ENCODE results near the gene RBM5.

Gene RBM5

DNA sequence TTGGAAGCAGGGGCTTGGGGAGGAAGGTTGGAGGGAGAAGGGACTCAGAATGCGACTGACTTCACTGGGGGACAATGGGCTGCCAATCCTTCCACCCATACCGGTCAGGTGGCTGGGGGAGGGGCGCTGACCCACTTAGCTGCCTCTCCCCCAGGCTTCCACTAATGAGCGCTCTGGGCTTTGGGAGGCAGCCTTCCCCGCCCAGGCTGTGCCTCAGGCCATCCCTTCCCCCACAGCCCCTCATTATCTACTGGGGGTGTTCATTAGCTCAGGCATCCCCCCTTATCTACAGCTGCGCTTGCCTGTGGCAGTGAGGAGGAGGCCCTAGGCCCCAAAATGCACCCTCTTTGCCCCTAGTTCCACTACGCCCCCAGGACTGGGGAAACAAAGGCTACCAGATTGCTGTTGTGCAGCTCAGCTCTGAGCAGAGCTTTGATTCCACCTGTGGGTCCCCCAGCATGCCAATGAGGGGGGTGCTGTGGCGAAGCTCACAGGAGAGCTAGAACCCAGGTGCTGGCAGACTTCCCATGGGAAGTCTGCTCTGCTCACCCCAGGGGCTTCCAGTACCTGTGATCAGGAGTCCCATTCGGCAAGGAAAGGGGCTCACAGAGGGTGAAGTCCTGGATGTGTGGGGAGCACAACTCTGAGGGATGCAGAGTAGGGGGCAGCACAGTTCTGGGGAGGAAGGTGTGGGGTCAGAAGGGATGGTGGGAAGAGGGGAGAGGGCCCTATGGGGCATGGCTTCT lies 37.0 kb downstream of the RBM5 start:
- TF ChIP-seq ZFX (IDR thresholded peaks at IDR 0.05; ENCODE audit: borderline replicate concordance) = no peak
- TF ChIP-seq, protein P1, sequence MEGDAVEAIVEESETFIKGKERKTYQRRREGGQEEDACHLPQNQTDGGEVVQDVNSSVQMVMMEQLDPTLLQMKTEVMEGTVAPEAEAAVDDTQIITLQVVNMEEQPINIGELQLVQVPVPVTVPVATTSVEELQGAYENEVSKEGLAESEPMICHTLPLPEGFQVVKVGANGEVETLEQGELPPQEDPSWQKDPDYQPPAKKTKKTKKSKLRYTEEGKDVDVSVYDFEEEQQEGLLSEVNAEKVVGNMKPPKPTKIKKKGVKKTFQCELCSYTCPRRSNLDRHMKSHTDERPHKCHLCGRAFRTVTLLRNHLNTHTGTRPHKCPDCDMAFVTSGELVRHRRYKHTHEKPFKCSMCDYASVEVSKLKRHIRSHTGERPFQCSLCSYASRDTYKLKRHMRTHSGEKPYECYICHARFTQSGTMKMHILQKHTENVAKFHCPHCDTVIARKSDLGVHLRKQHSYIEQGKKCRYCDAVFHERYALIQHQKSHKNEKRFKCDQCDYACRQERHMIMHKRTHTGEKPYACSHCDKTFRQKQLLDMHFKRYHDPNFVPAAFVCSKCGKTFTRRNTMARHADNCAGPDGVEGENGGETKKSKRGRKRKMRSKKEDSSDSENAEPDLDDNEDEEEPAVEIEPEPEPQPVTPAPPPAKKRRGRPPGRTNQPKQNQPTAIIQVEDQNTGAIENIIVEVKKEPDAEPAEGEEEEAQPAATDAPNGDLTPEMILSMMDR (IDR thresholded peaks at IDR 0.05) = no peak
- no peak overlapping the region for H3K27ac ChIP-seq

DNA sequence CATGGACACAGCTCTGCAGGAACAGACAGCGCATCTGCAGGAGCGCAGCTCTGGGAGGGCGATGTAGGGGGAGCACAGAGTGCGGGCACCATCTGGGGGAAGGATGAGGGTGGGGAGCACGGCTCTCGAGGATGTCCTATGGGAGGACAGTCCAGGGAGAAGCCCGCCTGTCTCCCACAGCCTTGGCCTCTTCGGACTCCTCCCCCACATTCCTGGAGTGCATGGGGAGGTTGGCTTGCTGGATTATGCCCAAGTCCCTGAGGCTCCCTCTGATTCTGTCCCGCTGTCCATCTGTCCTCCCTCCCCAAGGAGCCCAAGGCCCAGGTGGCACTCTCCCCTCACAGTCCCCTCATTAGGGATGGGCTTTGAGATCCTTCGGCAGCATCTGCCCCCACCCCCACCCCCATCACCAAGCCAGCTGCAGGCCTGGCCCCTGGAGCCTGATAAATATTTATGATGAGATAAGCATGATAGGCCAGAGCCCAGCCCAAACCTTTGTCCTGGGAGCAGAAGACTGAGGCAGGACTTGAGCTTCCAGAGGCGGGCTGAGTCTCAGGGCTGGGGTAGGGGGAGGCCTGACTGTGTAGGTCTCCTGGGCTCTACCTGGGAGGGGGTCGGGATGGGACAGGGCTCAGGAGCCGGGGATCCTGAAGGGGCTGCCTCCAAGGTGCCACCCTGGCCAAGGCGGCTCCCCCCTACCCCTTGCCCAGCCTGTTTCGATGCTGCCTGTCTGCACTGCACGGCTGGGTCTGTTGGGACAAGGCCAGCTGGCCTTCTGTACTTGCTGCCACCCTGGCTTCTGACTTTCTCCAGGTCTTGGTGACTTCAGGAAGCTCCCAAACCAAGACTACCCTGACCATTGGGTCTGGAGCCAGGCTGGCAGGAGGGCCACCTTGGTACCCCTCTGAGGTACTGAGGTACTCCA lies 37.8 kb downstream of the RBM5 start:
- no peak overlapping the region for H3K27ac ChIP-seq
- no peak for TF ChIP-seq ZFX (IDR thresholded peaks at IDR 0.05; ENCODE audit: borderline replicate concordance)
- TF ChIP-seq, protein P1 (IDR thresholded peaks at IDR 0.05) = no peak

DNA sequence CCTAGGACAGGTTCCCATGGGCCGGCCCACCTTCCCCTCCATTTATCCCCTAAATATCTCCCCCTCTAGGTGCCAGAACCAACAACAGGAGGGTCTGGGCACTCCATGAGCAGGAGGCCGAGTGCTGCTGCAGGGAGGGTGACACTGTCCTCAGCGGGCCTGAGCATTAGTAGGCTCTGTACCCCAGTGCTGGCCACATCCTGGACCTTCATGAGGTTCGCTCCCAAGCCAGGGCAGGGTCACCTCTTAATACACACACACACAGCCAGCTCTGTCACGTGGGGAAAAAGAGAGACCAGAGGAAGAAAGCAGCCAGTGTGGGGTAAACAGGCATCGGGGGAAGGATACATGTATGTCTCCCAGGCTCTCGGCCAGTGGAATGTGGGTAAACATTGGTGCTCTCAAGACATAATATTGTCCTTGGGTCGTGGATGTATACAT lies 38.6 kb downstream of the RBM5 start:
- TF ChIP-seq ZFX (IDR thresholded peaks at IDR 0.05; ENCODE audit: borderline replicate concordance) = no peak
- TF ChIP-seq, protein P1 (IDR thresholded peaks at IDR 0.05) = no peak
- H3K27ac ChIP-seq = no peak overlapping the region

DNA sequence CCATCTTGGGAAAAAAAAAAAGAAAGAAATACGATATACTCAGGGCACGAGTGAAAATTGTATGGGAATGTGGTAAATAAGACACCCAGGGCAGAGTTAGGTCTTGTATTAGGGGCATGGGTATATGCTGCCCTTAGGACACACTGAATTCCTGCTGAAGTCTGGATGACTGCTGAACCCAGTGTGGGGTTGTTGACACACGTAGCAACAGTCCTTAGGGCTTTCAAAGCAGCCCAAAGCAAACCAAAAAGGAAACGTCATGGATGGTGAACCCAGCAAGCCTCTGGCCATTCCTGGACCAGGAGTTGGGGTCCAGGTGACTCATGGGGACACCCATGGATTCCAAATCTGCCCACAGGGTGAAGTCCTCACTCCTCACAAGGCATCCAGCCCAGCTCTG lies 39.3 kb downstream of the RBM5 start:
- H3K27ac ChIP-seq = no peak overlapping the region
- no peak for TF ChIP-seq ZFX (IDR thresholded peaks at IDR 0.05; ENCODE audit: borderline replicate concordance)
- TF ChIP-seq, protein P1 (IDR thresholded peaks at IDR 0.05) = no peak

DNA sequence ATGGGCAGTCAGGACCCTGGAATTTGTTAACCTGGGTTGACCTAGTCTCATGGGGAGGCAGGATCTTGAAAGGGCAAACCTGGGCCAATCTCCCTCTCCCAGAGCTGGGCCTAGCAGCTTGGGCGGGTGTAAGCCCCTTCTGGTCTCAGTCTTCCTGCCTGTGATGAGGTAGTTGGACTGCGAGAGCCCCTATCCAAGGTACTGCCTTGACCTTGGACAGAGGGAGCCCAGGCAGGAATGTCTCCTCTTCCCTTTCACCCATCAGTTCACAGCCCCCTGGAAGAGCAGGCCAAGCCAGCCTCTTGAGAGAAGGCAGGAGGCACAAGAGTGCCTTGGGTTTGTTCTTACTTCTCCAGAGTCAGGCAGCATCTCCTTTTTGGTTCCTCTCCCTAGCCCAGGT lies 41.7 kb downstream of the RBM5 start:
- no peak for TF ChIP-seq ZFX (IDR thresholded peaks at IDR 0.05; ENCODE audit: borderline replicate concordance)
- TF ChIP-seq, protein P1 (IDR thresholded peaks at IDR 0.05) = no peak
- no peak overlapping the region for H3K27ac ChIP-seq

DNA sequence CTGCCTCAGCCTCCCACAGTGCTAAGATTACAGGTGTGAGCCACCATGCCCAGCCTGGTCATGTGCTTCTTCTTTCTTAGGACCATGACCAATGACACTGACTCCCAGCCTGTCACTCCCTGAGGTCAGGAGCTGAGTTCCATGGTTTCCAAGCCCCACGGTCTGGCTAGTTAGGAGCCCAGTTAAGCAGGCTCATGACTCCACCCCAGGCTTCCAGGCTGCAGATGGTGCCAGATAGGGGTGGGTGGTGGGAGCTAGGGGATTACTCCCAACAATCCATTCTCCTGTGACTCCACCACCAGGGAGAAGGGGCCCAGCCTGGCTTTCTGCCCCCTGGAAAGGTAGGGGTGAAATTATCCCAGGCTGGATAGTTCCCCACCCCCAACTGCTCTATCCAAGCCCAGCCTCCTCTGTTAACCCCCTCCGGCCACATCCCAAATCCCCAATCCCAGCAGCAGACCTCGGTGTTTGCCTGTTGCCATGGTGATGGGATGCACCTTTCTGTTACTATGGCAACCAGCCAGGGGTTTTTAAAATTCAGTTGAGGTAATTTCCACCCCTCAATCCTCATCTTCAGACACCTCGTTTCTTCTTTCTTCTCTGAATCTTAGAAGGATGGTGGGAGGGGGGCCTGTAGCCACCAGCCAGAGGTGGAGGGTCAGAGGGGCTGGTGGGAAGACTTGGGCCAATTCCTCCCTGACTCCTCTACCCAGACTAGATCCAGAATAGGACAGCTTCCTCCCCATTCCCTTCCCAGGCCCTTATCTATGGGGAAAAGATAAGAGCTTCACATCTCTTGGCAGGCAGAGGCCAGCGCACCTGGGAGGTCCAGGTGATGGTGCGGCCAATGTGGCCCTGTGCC lies 43.9 kb downstream of the RBM5 start:
- TF ChIP-seq ZFX (IDR thresholded peaks at IDR 0.05; ENCODE audit: borderline replicate concordance) = no peak
- TF ChIP-seq, protein P1 (IDR thresholded peaks at IDR 0.05) = no peak
- no peak overlapping the region for H3K27ac ChIP-seq

Data from 22Rv1 (cell line).